ENCODE results near the gene PADI3.

Gene PADI3

DNA sequence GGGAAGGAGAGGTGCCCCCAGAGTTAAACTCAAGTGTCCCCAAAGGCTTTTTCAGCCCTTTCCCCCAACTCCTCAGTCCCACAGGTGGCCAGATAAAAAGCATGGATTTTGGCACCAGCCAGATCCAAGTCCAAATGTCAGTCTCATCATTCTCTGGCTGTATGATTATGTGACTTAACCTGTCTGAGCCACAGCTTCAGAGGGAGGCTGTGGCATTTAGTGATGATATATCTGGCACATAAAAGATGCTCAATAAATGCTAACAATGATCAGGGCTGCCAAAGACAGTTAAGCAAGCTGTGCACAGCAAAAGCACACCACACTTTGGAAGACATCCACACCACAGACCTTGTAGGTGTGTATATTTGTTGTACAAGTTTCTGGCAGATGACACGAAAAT, 5.6 kb upstream of the PADI3 start:
- no peak for DNase-seq

DNA sequence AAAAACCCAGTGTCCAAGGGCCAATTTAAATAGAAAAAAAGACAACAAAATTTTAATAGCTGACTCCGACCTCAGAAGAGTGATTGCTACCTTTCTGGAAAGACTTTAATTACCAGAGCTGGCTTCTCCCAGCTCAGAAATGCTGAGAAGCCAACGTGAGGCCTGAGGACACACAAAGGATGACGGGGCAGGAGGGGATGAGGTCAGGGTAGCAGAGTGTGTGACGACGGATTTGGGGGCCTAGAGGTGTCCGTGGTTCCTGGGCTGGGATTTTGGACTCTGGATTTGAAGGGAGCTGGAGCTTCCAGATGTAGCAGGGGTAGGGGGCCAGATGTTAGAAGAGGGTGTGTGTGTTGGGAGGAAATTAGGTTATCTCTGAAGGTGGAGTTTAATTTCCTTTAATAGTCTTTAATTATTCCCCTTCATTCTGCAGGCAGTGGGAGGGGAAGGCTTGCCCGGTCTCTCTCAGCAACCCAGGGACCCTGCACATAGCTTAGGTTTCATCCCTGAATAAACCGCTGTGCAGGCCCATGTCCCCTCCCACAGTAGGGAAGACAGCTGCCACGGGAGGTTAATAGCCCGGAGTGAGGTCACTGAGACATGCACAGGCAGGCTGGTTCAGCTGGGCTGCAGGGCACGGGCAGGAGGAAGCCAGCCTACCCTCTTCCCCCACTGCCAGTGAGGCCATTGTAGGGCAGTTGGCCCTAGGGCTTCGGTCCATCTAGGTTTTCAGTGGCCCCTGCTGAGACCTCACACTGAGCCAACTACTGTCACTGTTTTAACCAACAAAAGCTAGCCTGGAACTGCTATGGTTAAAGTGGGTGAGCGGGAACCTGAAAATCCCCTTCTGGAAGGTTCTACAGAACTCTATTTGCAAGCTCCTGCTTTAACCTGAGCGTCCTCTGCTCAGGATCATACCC, 3.8 kb upstream of the PADI3 start:
- DNase-seq, result no peak

DNA sequence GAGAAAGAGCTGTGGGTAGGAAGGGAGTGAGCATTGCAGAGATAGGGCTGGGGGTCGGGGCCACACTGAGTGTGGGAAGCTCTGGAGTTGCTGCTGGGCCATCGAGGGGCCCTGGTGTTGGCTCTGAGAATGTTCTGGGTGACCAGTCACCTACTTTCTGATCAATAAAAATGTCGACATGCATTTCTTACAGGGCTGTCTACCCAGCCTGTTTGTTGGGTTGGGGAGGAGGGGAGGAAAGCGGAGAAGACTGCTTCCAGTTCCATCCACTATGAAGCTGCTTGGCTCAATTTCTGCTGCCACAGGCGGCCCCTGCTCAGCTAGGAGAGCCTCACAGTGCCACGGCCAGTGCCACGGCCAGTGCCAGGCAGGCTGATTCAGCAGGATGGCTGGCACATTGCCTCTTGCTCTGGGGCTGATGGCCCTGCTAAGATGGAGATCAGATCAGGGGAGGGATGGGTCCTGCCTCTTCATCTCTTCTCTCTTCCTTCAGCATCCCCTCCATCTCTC, 3.0 kb upstream of the PADI3 start:
- no peak for DNase-seq

DNA sequence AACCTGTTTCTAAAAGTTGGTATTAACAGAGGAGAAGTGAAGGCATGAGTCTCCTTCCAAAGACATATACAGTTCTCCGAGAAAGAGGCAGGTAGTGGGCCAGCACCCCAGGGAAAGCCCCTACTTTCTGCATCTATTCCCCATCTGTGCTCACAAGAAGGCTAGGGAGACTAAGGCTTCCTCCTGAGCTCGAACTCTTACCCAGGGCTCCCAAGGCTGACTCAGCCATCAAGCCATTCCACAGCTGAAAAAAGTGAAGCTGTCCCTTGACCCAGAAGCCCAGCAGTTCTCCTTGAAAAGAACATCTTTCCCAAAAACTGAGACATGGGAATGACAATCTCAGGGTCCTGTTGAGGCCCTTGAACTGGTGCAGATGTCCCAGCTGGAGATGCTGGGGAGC, 1.9 kb upstream of the PADI3 start:
- no peak for DNase-seq

GRCh38 chr1:17250601-17251000, 1.7 kb downstream of the PADI3 start:
- DNase-seq, result no peak

DNA sequence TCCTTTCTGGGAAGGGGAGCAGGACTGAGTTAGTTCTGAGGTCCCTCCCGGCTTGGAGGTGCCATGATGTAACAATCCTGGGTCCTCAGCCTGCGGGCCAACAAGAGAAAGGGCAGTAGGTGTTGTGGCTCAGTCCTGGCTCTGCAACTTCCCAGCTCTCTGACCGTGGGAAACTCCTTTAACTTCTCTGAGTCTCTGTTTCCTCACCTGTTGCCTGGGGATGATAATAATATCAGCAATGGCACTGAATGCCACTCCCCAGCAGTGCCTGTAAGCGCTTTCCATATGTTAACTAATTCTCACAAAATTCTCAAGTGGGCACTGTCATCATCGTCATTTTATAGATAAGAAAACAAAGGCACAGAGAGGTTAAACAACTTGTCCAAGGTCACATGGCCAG, 2.3 kb downstream of the PADI3 start:
- DNase-seq, result no peak

- DNase-seq, result no peak
These were observed 2.9 kb downstream of the PADI3 start for GRCh38 chr1:17251701-17252376.

DNA sequence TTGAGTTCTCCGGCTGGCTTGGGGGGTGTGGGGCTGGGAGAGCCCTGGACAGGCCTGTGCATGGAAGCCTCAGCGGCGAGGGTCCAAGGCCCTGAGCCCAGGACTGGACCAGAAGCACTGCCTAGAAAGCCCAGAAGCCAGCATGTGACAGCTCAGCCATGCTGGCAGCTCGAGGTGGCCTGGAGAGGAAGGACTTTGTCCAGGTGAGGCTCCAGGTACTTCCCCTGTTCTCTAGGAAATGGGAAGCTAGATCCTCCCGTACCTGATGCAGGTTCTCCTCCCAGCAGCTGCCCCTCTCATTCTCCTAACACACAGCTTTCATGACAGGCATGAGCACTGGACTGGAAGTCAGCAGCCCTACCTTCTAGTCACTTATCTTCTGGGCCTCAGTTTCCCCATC, 6.4 kb downstream of the PADI3 start:
- DNase-seq, result no peak

DNA sequence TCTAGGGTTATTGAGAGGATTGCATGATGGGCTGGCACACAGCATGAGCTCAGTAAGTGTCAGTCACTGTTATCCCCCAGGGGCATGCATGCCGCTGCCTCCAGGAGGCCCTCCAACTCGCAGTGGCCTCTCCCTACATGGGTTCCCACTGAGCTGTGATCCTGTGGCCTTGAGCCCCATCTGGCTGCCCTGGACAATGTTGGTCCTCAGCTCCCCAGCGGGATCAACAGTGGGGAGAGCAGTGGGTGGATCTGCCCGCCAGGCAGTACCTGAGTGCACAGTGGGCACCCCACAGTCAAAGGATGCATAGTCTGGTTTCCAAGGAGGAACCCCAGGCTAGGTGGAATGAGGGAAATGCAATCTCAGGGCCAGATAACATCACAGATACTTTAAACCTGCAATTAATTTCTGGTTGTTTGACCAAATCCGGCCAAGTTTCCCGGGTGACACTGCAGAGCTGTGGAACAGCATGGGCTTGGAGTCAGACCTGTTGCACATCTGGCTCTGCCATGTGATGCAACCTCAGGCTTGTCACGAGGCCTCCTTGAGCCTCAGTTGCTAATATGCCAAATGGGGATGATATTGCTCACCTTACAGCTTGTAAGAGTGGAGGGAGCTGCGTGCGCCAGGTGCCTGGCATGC, 9.3 kb downstream of the PADI3 start:
- no peak for DNase-seq

DNA sequence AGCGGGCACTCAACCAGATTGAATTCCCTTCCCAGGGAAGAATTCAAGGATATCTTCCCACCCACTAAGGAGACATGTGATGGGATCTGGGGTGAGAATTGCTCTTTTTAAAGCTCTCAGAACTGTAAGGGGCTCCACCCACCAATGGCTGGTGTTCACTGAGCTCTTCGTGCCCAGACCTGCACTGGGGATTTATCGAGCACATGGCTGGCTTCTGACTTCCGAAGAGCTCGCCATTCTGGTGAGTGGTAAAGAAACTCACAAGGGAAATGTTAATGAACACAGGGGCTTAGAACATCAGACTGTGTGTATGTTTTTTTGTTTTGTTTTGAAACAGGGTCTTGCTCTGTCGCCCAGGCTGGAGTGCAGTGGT, 9.8 kb downstream of the PADI3 start:
- DNase-seq, result no peak

DNA sequence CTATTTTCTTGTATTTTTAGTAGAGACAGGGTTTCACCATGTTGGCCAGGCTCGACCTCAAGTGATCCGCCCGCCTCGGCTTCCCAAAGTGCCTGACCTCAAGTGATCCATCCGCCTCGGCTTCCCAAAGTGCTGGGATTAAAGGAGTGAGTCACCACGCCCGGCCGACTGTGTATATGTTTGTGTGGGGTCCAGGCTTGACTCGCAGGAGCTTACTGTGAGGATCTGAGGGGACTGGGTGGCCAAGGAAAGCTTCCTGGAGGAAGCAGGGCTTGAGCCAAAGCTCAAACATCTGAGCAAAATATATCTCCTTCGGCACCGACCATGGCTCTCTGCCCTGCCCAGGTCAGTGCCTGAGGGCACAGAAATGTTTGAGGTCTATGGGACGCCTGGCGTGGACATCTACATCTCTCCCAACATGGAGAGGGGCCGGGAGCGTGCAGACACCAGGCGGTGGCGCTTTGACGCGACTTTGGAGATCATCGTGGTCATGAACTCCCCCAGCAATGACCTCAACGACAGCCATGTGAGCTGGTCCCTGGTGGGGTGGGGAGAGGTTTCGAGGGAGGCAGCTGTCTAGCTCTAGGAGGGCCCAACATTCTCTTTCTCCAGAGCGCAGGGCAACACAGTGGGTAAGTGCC, 10.5 kb downstream of the PADI3 start:
- no peak for DNase-seq

- DNase-seq, result no peak
These were observed 11.4 kb downstream of the PADI3 start for GRCh38 chr1:17260264-17260663.

GRCh38 chr1:17260738-17261137, 11.8 kb downstream of the PADI3 start:
- no peak for DNase-seq

- DNase-seq, result no peak
These were observed 15.0 kb downstream of the PADI3 start for GRCh38 chr1:17263936-17264335.

DNA sequence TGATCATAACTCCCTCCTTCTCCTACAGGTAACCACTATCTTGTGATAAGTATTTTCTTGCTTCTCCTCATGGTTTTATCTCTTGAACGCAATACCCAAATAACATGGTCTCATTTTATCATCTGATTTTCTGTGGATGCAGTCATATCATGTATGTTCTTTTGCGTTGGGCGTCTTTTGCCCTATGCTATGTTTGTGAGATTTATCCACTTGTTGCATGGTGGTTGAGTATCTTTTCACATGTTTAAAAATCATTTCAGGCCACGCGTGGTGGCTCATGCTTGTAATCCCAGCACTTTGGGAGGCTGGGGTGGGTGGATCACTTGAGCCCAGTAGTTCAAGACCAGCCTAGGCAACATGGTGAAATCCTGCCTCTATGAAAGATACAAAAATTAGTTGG, 15.6 kb downstream of the PADI3 start:
- no peak for DNase-seq

- no peak for DNase-seq
These were observed 16.3 kb downstream of the PADI3 start for GRCh38 chr1:17265162-17265561.

DNA sequence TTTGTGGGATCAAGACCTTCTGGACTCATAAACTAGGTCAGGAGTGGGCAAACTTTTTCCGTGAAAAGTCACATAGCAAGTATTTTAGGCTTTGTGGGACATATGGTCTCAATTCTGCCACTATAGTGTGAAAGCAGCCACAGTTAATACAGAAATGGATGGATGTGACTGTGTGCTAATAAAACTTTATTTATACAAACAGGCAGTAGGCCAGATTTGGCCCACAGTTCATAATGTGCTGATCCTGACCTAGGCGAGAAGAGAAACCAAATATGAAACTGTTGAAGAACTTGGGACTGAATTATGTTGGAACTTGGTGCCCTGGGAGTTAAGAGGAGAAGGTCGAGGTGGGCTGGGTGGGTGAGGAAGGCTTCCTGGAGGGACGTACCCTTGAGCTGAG, 17.1 kb downstream of the PADI3 start:
- no peak for DNase-seq

DNA sequence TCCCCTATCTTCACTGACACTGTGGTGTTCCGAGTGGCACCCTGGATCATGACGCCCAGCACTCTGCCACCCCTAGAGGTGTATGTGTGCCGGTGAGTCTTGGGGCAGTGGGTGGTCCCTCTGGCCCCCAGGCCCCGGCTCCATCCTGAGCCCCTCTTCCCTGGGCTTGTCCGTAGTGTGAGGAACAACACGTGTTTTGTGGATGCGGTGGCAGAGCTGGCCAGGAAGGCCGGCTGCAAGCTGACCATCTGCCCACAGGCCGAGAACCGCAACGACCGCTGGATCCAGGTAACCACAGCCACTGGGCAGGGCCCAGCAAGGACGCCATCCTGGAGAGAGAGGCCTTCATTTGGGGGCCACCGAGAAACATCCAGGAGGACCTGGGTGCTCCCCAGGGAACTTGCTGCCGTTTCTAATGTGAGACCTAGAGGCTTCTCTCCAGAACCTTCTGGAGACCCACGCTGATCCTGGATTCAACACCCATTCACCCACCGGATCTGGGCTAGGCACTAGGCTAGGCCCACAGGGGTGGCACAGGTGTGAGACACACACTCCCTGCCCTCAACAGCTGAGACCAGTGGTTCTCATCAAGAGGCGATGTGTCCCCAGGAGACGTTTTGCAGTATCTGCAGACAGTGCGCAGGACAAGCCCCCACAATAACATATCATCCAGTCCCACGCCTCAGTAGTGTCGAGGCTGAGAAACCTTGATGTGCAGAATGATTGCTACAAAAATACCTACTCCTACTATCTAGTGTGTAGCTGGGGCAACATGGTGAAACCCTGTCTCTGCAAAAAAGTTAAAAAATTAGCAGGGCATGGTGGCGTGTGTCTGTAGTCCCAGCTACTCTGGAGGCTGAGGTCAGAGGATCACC, 22.2 kb downstream of the PADI3 start:
- no peak for DNase-seq

- DNase-seq, result no peak
These were observed 23.2 kb downstream of the PADI3 start for GRCh38 chr1:17272066-17272465.

GRCh38 chr1:17272646-17273045, 23.7 kb downstream of the PADI3 start:
- no peak for DNase-seq

DNA sequence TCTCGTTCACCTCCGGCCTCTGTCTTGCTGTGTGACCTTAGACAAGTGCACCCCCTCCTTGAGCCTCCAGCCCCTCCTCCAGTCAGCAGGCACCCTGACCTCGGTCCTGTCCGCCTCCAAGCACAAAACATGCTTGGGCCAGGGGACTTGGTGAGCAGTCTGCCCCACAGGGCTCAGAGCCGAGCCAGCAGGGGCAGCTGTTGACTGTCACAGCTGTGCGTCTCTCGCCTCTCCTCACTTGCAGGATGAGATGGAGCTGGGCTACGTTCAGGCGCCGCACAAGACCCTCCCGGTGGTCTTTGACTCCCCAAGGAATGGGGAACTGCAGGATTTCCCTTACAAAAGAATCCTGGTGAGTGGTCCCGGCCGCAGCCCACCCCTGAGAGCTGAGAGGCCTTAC, 24.2 kb downstream of the PADI3 start:
- DNase-seq, result no peak
